GM19372 (cell line): ENCODE data around the gene RSAD2.
"Not testable (repeated sequence)": the region's sequence is repeated elsewhere in the genome, so short reads cannot be mapped to it uniquely, and the experiment has no call there.

ENCODE experiments used
- ATAC-seq: cut with Tn5 transposase; IDR thresholded peaks from one replicate; pipeline ENCODE4 v1.9.1; 2021; ENCODE audit warnings: mild to moderate bottlenecking, low read depth, moderate library complexity; ENCODE audit not compliant: unreplicated experiment

Gene RSAD2

DNA sequence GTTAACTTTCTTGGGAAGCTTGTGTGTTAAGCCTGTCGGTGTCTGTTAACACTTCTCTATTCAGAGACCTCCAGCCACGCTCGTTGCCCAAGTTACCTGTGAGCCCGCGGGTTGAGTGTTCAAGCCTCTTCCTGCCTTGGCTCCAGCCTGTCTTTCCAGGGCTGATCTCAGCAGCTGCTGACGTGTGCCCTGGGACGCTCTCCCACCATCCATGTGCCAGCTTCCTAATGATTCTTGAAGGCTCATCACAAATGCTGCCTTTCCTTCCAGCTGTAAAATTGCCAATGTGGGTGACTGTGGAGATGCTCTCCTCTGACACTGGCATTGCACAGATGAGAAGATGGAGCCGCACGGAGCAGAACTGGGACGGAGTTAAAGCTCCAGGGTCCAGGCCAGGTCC lies 45.7 kb downstream of the RSAD2 start:
- no peak for ATAC-seq

DNA sequence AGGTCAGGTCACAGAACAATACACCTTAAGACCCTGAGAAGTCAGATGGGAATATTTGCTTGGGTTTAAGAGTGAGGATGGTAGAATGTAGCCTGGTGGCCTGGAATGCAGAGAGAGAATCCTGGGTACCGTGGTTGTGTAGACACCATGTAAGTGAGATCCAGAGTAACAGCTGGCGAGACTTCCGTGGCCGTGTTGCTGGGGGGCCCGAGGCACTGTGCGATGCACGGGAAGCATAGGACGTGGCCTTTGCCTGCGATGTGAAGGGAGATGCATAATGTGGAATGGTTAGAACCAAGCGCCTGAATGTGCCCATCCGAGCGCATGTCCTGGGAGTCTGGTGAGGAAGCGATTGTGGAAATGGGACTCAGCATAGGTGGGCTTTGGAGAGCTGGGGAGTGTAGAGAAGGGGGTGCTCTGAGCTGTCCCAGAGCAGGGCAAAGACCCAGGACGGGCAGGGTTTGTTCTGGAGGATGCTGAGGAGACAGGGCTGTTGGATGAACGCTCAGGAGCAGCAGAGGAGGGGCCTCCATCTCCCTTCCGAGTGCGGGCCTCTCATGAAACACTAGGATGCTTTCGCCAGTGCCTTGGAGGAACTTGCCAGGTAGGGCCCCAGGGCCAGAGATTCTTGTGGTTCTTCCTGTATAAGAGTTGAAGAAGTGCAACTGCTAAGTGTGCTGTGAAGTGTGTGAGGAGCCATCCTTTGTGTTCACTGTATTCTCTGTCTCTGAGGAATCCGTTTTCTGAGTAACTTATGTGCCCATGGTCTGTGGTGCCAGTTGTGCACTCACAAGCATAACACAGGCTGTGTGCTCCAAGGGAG lies 46.7 kb downstream of the RSAD2 start:
- no peak for ATAC-seq

DNA sequence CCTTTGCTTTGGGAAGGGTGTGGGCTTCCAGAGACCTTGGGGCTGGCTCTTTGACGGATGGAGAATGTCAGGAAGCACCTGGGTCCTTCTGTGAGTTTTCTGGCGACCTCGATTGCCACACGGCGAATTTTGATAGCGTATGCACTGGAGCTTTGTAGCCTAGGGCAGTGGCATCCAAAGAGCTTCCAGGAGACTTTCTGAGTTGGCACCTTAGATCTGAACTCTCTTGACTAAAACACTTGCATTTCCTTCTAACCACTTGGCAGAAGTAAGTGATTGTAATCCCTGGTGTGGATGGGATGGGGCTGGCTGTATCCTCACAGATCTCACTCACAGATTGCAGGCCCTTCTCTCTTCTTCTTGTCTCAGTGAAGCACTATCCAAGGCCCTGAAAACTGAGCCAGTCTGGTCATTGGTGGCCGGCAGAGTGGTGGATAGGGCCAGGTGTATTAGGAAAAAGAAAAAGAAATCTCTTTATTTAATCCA lies 47.4 kb downstream of the RSAD2 start:
- ATAC-seq = no peak

- ATAC-seq = no peak
These were observed 48.6 kb downstream of the RSAD2 start for GRCh38 chr2:6926071-6926732.

GRCh38 chr2:6927186-6927585 lies 49.6 kb downstream of the RSAD2 start:
- ATAC-seq = no peak

DNA sequence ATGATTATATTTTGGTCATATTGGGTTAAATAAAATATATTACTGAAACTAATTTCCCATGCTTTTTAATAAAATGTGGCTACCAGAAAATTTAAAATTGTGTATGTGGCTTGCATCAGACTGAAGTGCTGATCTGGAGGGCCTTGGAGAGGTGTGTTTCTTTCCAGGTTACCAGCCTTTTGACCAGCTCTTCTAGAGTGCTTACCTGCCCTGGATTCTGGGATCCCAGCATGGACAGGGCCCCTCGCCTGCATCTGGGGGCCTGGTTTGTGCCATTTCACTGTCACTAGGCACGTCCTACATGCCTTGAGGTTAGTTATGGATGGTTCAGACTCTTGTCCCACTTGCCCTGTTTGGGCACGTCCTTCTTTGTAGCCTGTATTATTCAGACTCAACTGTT lies 50.2 kb downstream of the RSAD2 start:
- ATAC-seq = no peak

- no peak for ATAC-seq
These were observed 50.9 kb downstream of the RSAD2 start for GRCh38 chr2:6928452-6928851.

GRCh38 chr2:6929196-6929819 lies 51.7 kb downstream of the RSAD2 start:
- no peak for ATAC-seq

GRCh38 chr2:6930923-6931647 lies 53.5 kb downstream of the RSAD2 start:
- no peak for ATAC-seq

DNA sequence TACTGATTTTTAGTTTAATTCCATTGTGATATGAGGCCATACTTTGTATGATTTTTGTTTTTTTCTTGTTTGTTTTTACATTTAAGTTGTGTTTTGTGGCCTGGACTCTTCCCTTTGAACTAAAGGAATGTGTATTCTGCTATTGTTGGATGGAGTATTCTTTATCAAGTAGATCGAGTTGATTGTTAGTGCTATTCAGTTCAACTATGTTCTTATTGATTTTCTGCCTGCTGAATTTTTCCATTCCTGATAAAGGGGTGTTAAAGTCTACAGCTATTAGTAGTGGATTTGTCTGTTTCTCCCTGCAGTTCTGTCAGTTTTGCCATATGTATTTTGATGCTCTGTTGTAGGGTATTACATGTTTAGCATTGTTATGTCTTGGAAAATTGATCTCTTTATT lies 54.2 kb downstream of the RSAD2 start:
- ATAC-seq = no peak

DNA sequence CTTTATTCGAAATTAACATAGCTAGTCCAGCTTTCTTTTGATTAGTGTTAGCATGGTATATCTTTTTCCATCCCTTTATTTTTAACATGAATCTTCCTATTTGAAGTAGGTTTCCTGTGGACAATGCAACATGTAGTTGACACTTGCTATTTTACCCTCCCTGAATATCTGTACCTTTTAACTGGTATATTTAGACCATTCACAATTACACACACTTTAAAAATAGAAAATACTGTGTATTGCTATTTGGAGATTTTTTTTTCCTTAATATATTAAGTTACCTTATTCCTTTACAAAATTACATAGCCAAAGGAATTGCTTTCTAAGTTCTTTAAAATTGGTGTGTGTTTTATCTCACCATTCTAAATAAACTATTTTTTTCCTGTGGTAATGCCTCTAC lies 54.6 kb downstream of the RSAD2 start:
- ATAC-seq = no peak

- no peak for ATAC-seq
These were observed 55.3 kb downstream of the RSAD2 start for GRCh38 chr2:6932828-6933227.

GRCh38 chr2:6933911-6934310 lies 56.3 kb downstream of the RSAD2 start:
- no peak for ATAC-seq

DNA sequence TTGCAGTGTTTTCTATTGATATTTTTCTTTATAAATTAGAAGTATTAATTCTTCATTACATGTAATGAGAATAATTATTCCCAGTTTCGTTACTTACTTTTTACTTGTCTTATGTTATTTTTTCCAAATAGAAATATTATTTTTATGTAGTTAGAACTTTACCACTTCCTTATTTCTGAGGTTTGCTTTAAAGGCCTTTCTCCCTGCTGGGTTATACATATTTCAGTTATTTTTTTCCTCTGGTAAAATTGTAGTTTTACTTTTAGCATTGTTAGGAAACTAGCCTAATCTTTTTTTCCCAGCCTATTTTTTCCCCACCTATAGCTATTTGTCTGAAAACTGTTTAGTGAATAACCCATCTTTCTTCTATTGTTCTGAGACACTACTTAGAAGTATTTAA lies 56.8 kb downstream of the RSAD2 start:
- no peak for ATAC-seq

DNA sequence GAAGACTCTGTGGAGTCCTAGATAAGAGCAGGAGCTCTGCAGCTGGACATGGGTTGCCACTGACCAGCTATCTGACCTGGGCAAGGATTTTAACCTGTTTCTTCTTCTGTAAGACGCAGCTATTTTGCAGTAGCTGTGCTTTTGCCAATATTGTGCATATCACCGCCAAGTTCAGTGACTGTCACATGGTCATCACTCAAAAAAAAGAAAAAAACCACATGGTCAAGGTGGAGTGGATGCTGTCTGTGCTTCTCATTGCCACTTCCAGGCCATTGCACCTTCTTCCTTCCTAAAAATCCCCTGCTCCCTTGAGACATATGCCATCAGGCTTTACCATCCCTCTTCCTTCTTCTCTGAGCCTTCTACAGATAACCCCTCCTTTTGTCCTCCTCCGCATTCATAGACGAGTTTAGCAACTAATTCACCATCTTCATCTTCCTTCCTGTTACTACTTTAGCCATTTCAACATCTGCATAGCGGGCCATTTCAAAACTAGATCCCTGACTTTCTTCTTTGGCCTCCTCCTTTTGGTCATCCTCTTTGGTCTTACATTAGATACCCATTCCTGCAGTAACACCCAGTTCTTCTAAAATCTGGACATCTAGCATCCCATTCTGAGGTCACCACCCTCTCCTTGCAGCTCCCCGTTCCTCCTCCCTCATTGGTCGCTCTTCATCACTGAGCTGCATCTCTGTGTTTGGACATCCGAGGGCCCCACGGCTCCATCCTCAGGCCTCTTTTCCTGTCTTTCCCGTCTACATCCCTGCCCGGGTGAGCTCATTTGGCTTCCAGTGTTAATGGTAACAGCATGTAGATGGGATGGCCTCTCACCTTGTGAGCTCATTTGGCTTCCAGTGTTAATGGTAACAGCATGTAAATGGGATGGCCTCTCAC lies 57.4 kb downstream of the RSAD2 start:
- ATAC-seq = no peak

- ATAC-seq = not testable (repeated sequence)
These were observed 58.1 kb downstream of the RSAD2 start for GRCh38 chr2:6935652-6936020.

DNA sequence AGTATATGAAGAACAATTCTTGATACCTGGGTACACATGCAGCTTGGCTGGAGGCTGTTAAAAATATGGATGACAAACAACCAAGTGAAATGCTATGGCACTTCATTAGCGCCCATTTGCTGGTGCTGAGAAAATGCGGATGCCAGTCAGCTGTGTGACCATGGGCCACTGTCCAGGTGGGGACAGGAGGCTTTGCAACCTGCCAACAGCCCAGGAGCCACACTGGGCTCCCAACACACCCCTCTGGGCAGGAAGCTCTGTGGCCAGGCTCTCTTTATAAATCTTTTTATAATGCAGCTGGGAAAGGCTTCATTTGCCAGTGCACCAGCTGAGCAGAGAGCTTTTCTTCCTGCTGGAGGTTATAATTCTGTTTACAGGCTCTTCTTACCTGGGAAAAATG lies 59.6 kb downstream of the RSAD2 start:
- ATAC-seq = no peak

- no peak for ATAC-seq
These were observed 60.0 kb downstream of the RSAD2 start for GRCh38 chr2:6937582-6937981.

DNA sequence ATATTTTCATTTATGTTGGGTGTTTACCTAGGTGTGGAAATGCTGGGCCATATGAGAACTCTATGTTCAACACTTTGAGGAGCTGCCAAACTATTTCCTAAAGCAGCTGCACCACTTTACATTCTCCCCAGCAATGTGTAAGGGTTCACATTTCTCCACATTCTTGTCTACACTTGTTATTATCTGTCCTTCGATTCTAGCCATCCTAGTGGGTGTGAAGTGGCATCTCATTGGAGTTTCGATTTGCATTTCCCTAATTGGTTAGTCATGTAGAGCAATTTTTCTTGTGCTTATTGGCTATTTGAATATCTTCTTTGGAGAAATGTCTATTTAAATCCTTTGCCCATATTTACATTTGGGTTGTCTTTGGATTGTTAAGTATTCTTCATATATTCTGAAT lies 61.5 kb downstream of the RSAD2 start:
- ATAC-seq = no peak

- no peak for ATAC-seq
These were observed 63.2 kb downstream of the RSAD2 start for GRCh38 chr2:6940820-6941219.
